ENCODE data around the gene TCF7L1.

Gene TCF7L1

DNA sequence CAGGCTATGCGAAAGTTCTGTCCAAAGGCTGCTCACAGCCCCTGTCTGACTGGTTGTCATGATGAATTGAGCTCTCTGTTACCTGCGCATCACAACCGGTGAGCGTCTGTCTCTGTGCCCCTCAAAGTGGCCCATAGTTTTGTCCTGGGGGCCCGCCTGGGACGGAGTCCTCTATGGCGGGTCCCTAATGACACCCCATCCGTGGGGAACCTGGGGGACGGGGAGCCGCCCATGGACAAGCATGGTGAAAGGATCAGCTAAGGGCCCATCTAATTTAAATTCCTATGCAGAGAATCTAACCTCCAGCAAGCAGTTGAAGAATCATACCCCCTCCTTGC is 221.8 kb downstream of the TCF7L1 start:
- Histone ChIP-seq H3K27ac (peak overlapping the region; percentile 86), H3K36me3 (peaks cover 16% of the 10 kb centered on the region), H3K27me3 (no peaks in the 10 kb centered on the region), H3K9me3 (no peaks in the 10 kb centered on the region), H3K4me3 (ENCODE audit: low read depth in 1 of 2, low read length in 1 of 2) (peak overlapping the region; percentile 67 to 78), H3K4me1 (ENCODE audit: control insufficient read depth in 1 of 2, insufficient read depth in 1 of 2, low read depth in 1 of 2, low read length in 1 of 2) (peaks cover 21 to 27% of the 10 kb centered on the region in 2 experiments)
- TF ChIP-seq, protein P1, sequence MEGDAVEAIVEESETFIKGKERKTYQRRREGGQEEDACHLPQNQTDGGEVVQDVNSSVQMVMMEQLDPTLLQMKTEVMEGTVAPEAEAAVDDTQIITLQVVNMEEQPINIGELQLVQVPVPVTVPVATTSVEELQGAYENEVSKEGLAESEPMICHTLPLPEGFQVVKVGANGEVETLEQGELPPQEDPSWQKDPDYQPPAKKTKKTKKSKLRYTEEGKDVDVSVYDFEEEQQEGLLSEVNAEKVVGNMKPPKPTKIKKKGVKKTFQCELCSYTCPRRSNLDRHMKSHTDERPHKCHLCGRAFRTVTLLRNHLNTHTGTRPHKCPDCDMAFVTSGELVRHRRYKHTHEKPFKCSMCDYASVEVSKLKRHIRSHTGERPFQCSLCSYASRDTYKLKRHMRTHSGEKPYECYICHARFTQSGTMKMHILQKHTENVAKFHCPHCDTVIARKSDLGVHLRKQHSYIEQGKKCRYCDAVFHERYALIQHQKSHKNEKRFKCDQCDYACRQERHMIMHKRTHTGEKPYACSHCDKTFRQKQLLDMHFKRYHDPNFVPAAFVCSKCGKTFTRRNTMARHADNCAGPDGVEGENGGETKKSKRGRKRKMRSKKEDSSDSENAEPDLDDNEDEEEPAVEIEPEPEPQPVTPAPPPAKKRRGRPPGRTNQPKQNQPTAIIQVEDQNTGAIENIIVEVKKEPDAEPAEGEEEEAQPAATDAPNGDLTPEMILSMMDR (IDR thresholded peaks at IDR 0.05) = no peak

DNA sequence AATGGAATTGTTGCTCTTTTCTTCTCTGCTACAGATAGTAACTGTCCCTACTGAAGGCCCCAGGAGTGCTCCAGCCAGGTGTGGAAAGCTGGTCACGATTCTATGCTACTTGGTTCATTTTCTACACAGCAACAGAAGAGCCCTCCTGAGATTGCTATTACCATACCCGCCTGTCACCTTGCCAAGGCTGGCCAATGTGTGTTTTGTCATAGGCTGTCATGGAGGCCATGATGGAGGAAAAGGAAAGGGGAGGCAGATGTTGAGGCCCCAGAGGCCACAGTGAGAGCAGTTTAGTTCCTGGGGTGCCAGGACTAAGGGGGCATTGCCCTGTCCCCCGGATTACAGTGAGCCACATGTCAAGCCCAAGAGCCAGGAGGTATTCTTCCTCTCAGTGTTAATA is 222.3 kb downstream of the TCF7L1 start:
- Histone ChIP-seq H3K4me1 (ENCODE audit: control insufficient read depth in 1 of 2, insufficient read depth in 1 of 2, low read depth in 1 of 2, low read length in 1 of 2) (peaks cover 21 to 27% of the 10 kb centered on the region in 2 experiments), H3K27me3 (no peaks in the 10 kb centered on the region), H3K36me3 (peaks cover 11% of the 10 kb centered on the region), H3K27ac (no peak overlapping the region), H3K9me3 (no peaks in the 10 kb centered on the region), H3K4me3 (ENCODE audit: low read depth in 1 of 2, low read length in 1 of 2) (peak overlapping the region in 1 of 2 experiments; percentile 67)
- TF ChIP-seq, protein P1 (IDR thresholded peaks at IDR 0.05) = no peak

DNA sequence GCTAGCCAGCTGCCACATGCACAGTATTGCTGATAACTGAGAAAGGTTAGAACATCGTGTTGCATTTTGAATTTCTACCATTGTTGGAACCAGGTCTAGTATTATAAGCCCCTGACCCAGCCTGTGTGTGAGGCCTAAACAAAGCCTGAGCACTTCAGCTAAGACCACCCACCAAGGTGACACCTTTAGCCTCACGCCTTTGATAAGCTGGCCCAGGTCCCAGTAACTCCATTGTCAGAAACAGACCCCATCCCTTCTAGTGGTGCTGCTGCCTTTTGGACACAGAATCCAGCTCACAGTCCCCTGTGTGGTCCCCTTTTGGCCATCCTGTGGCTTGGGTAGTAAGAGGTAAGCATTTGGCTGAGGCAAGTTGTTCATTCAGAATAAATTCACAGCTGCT is 223.0 kb downstream of the TCF7L1 start:
- H3K4me3 ChIP-seq (ENCODE audit: low read depth in 1 of 2, low read length in 1 of 2) = no peak overlapping the region
- TF ChIP-seq, protein P1 (IDR thresholded peaks at IDR 0.05) = no peak
- no peaks in the 10 kb centered on the region for H3K9me3 ChIP-seq
- H3K27ac ChIP-seq = no peak overlapping the region
- peaks cover 21 to 27% of the 10 kb centered on the region in 2 experiments for H3K4me1 ChIP-seq (ENCODE audit: control insufficient read depth in 1 of 2, insufficient read depth in 1 of 2, low read depth in 1 of 2, low read length in 1 of 2)
- peaks cover 8% of the 10 kb centered on the region for H3K36me3 ChIP-seq
- H3K27me3 ChIP-seq = no peaks in the 10 kb centered on the region

DNA sequence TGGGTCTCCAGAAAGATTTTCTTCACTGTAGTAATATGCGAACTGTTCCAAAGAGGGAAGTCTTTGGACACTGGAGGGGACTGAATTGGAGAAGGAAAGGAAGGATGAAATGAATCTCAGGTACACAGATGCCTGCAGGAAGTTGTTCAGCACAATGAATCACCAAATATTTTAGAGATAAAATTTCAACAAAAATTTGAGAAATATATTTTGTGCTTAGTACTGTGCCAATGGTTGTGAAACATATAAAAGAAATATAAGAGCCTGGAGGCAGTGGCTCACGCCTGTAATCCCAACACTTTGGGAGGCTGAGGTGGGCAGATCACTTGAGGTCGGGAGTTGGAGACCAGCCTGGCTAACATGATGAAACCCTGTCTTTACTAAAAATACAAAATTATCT is 224.5 kb downstream of the TCF7L1 start:
- Histone ChIP-seq H3K27ac (no peak overlapping the region), H3K4me1 (ENCODE audit: control insufficient read depth in 1 of 2, insufficient read depth in 1 of 2, low read depth in 1 of 2, low read length in 1 of 2) (peaks cover 21 to 27% of the 10 kb centered on the region in 2 experiments), H3K36me3 (peaks cover 15% of the 10 kb centered on the region), H3K4me3 (ENCODE audit: low read depth in 1 of 2, low read length in 1 of 2) (no peak overlapping the region), H3K27me3 (no peaks in the 10 kb centered on the region), H3K9me3 (no peaks in the 10 kb centered on the region)
- TF ChIP-seq, protein P1 (IDR thresholded peaks at IDR 0.05) = no peak
